Adrenal gland (tissue), 12 donors: ENCODE measurements around the gene ACSS2. TPM values are rescaled to one million over a fixed set of nuclear protein-coding genes. Genes with fewer than 3 reads are reported as not detected.

Experiments
- DNase-seq, 7 donors: peaks; one replicate each; pipeline ENCODE4 v3.0.0-alpha.2; 2019 to 2020
- H3K27ac ChIP-seq, 5 donors: fragments of 200-600 bp; sonication (generic) in 4 of 5; 1 replicate in 3 of 5; 2 replicates in 2 of 5; pipeline versions ENCODE4 v1.5.1 to v1.8.0; 2016 to 2020; ENCODE audit warnings: mild to moderate bottlenecking in 1 of 5
- H3K27me3 ChIP-seq: fragments of 200-600 bp; 2 replicates; pipeline ENCODE4 v1.8.0; 2021
- H3K36me3 ChIP-seq, 2 donors: fragments of 200-600 bp; replicated peaks in 1 of 2; 1 replicate in 1 of 2; 2 replicates in 1 of 2; pipeline versions ENCODE4 v1.5.1 to v1.8.0; 2018 to 2022
- H3K4me1 ChIP-seq, 2 donors: fragments of 200-600 bp; replicated peaks in 1 of 2; 1 replicate in 1 of 2; 2 replicates in 1 of 2; pipeline versions ENCODE4 v1.5.1 to v1.8.0; 2018 to 2021
- H3K4me3 ChIP-seq, 4 donors: fragments of 200-600 bp; sonication (generic) in 3 of 4; one replicate each; pipeline ENCODE4 v1.5.1; 2016 to 2018
- H3K9me3 ChIP-seq, 3 donors: fragments of 200-600 bp; sonication (generic) in 1 of 3; replicated peaks in 1 of 3; 1 replicate in 2 of 3; 2 replicates in 1 of 3; pipeline versions ENCODE4 v1.5.1 to v1.8.0; 2016 to 2021
- CTCF ChIP-seq, 6 experiments: fragments of 450-650 bp in 4 of 6; fragments of 200-600 bp in 2 of 6; sonication (generic) in 1 of 6; IDR thresholded peaks; 1 replicate in 5 of 6; 2 replicates in 1 of 6; pipeline versions ENCODE4 v1.5.1 to v1.8.0; 2016 to 2021; ENCODE audit warnings: antibody characterized with exemption in 6 of 6, mild to moderate bottlenecking in 2 of 6, moderate library complexity in 1 of 6
- POLR2A ChIP-seq, 2 donors: fragments of 450-650 bp; IDR thresholded peaks; one replicate each; pipeline ENCODE4 v1.6.1; 2017; ENCODE audit warnings: antibody characterized with exemption in 2 of 2, mild to moderate bottlenecking in 2 of 2, moderate library complexity in 1 of 2
- WGBS, 4 donors: extraction: QIAGEN DNeasy Blood & Tissue Kit in 2 of 4; methylation state at CpG; one replicate each; pipeline versions ENCODE4 v1.1.5 to v1.1.7; 2013 to 2017; 5-methylcytosine and 5-hydroxymethylcytosine counted together
- intact Hi-C, 2 donors: fragments of 100-400 bp; cut with DNase I; formaldehyde crosslinking; loops; one replicate each; pipeline versions ENCODE4 v1.14.1 to v1.15.0; 2022 to 2023
- polyA plus RNA-seq, 3 donors: library from polyadenylated mRNA; stranded (reverse); fragments of 200-250 nt in 2 of 3; fragments of 350-450 nt in 1 of 3; fragmentation: Illumina TruSeq in 1 of 3; extraction: RNeasy Lipid Tissue Mini Kit (QIAGEN cat#74804) in 1 of 3; gene quantifications; one replicate each; pipeline ENCODE4 v1.2.3, GENCODE V29; 2013 to 2014
- total RNA-seq, 9 donors: library from RNA; depleted of rRNA in 4 of 9; stranded (reverse); fragments of >200 nt in 4 of 9; fragments of 120-200 nt in 1 of 9; fragmentation: NEBNext Ultra II Directional in 1 of 9; extraction: Animal tissue kit (Norgen Biotek cat#: 25700) in 1 of 9; gene quantifications; one replicate each; pipeline versions ENCODE4 v1.1.0 to v1.2.4, GENCODE V29; 2013 to 2023
- donor health status: healthy with polysubstance abuse.
- donor health status: Bipolar disorder and iron deficiency.
- donor health status: DM: yes; HTN: yes; CAD: no.
- donor health status: DM: no; HTN: no; CAD: no.
- donor health status: DM: no; HTN: no; CAD: no.
- donor health status: DM: yes; HTN: yes; CAD: no.

ACSS2 gene
- total and polyA plus RNA-seq, 12 donors, result 81.4 to 386 (median 153) TPM

- TF ChIP-seq POLR2A (IDR thresholded peaks at IDR 0.05) (no peak), CTCF (IDR thresholded peaks at IDR 0.05) (no peak)
- 74 to 82% (median 78%) methylated on average over 7 of the region's 7 CpGs for whole genome bisulfite sequencing, 4 donors
Measured at GRCh38 chr20:34968042-34968775, 91.8 kb downstream of the ACSS2 start.

GRCh38 chr20:34970193-34970840 is 93.9 kb downstream of the ACSS2 start:
- intact Hi-C loops, result no loop called here
- 85 to 92% (median 90%) methylated on average over 6 to 7 of the region's 7 CpGs for WGBS, 4 donors
- Histone ChIP-seq H3K27me3 (no peaks in the 10 kb centered on the region), H3K36me3 (no peaks in the 10 kb centered on the region), H3K4me1 (no peaks in the 10 kb centered on the region), H3K27ac (no peak overlapping the region), H3K9me3 (no peaks in the 10 kb centered on the region), H3K4me3 (no peak overlapping the region)
- TF ChIP-seq CTCF (IDR thresholded peaks at IDR 0.05), result no peak
- TF ChIP-seq POLR2A (IDR thresholded peaks at IDR 0.05), result no peak
- DNase-seq, result no peak

More at GRCh38 chr20:34968042-34968775, 91.8 kb downstream of the ACSS2 start:
- H3K27ac ChIP-seq, result no peak overlapping the region
- DNase-seq, result no peak
- intact Hi-C loops, result no loop called here
- H3K27me3 ChIP-seq, result no peaks in the 10 kb centered on the region
- no peaks in the 10 kb centered on the region for H3K36me3 ChIP-seq
- H3K4me3 ChIP-seq, result no peak overlapping the region
- no peaks in the 10 kb centered on the region for H3K4me1 ChIP-seq
- no peaks in the 10 kb centered on the region for H3K9me3 ChIP-seq

- intact Hi-C loops, result no loop called here
- no peak for TF ChIP-seq CTCF (IDR thresholded peaks at IDR 0.05)
- TF ChIP-seq POLR2A (IDR thresholded peaks at IDR 0.05), result no peak
- H3K9me3 ChIP-seq, result no peaks in the 10 kb centered on the region
- no peaks in the 10 kb centered on the region for H3K36me3 ChIP-seq
- no peaks in the 10 kb centered on the region for H3K4me1 ChIP-seq
- no peak overlapping the region for H3K27ac ChIP-seq
- H3K4me3 ChIP-seq, result no peak overlapping the region
- DNase-seq, result no peak
- 90 to 92% (median 91%) methylated on average over 9 of the region's 9 CpGs for WGBS, 4 donors
- no peaks in the 10 kb centered on the region for H3K27me3 ChIP-seq
Measured at GRCh38 chr20:34970846-34971560, 94.6 kb downstream of the ACSS2 start.

- DNase-seq, result peak in 1 of 7 donors; percentile 5
- H3K27me3 ChIP-seq, result no peaks in the 10 kb centered on the region
- H3K27ac ChIP-seq, result no peak overlapping the region
- H3K4me3 ChIP-seq, result no peak overlapping the region
- H3K36me3 ChIP-seq, result no peaks in the 10 kb centered on the region
- TF ChIP-seq CTCF (IDR thresholded peaks at IDR 0.05) (no peak), POLR2A (IDR thresholded peaks at IDR 0.05) (no peak)
- WGBS, 4 donors, result 75 to 87% (median 79%) methylated on average over 9 to 10 of the region's 10 CpGs
- intact Hi-C loops, result no loop called here
- no peaks in the 10 kb centered on the region for H3K9me3 ChIP-seq
- H3K4me1 ChIP-seq, result no peaks in the 10 kb centered on the region
Measured at GRCh38 chr20:34971561-34972235, 95.3 kb downstream of the ACSS2 start.
